GM21447 (cell line): Measurements from ENCODE around the gene DLG2.
A peak's percentile ranks its signal among the peaks of the same experiment; 100 is the strongest.
"Not testable (repeated sequence)": the region's sequence is repeated elsewhere in the genome, so short reads cannot be mapped to it uniquely, and the experiment has no call there.

ENCODE experiments used
- ATAC-seq: cut with Tn5 transposase; IDR thresholded peaks from one replicate; pipeline ENCODE4 v1.9.1; 2021; ENCODE audit not compliant: unreplicated experiment

The DLG2 gene

DNA sequence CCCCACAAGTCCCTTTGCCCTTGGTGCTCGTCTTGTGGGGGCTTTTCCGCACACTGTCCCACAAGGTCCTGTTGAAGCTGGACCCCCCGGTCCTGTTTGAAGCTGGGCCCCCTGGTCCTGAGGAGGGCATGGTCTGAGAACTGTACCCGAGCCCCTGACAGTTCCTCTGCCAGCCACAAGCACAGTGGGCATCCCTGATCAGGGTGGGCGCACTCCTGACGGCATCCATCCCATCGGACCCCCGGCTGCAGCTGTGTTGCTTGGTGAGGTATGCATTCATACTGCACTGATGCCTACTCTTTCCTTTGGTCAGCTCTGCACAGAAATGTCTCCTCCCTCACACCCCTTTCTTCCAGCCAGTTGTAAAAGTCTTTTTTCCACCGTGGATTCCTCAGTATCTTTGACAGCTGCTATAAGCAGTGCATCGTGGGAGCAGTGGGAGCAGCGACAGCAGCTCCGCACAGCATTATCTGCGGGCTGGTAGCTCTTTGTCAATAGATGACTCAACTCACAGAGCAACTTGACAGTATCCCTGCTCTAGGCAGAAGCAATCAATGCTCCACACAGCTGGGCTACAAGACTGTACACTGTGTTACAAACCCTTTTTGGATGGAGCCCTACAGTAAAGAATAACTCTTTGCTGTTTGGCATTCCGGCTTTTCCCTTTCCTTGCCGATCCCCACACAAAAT, 1310.1 kb downstream of the DLG2 start:
- no peak for ATAC-seq

DNA sequence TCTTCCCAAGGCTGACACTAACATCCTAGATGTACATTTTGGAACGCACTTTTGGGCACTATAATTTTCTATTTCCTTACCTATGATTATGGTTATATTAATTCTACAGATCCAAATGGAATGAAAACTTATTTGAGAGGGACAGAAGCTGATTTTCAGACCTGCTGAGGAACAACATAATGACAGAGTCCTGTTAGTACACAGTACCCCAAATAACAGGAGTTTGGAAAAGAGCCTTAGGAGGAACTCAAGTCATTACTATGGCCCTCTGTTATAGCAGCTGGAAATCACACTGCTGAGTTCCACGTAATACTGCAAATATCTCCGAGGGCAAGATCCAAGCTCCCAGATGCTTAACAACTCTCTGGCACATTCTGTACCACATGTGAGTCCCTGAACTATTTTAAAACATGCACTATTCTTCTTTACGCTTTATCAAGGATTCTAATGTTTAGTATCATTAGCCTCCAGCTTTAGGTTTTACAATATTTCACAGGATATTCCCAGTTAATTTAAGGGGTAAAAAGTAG, 1313.2 kb downstream of the DLG2 start:
- ATAC-seq = no peak

GRCh38 chr11:84310268-84310667, 1316.9 kb downstream of the DLG2 start:
- no peak for ATAC-seq

- ATAC-seq = not testable (repeated sequence)
Measured at GRCh38 chr11:84308491-84308890, 1318.7 kb downstream of the DLG2 start.

DNA sequence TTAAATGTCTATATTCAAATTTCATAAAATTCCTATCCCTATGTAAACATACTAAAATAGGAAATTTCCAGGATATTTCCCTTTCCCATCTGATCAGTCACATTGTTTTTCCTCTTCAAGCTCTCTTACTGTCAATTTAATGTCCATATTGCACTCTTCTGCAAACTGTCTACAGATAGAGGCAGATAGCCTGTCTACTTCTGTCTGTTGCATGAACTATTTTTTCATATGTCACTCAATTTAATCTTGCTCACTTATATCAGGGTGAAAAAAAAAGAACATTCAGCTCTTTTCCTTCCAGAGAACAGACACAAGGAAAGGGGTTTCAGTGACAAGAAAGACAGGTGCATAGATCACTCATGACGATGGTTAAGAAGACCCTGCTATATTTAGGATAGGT, 1327.1 kb downstream of the DLG2 start:
- no peak for ATAC-seq

DNA sequence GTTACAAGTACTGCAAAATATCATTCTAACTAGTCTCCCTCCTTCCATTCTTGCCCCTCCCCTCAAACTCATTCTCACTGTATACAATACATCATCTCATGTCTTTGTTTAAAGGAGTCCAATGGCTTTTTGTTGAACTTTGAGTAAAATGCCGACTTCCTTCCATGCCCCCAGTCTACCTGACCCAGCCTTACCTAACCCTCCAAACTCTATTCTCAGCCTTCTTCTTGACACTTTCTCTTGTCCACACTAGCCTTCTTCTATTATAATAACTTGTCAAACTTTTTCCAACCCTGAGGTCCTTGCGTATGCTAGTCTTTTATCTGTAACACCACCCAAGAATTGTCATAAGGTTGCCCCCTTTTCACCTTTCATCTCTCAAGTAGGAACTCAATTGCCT, 1329.6 kb downstream of the DLG2 start:
- ATAC-seq = no peak

GRCh38 chr11:84295815-84296214, 1331.3 kb downstream of the DLG2 start:
- no peak for ATAC-seq

DNA sequence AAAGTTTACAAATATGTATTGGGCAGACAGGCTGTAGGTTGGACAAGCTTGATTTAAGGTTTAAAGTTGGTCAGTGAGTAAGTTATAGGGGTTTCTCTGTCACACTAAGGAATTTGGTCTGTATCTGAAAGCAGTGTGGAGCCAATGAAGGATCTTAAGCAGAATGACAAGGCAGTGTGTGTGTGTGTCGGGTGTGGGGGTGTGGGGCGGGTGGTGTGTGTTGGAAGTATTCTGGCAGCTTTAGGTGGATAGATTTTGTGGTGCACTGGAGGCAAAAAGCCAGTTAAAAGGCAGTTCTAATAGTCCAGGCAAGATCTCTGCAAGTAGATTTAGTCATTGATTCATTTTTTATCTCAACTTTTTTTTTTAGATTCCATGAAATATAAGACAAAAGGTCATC, 1334.2 kb downstream of the DLG2 start:
- ATAC-seq = no peak

DNA sequence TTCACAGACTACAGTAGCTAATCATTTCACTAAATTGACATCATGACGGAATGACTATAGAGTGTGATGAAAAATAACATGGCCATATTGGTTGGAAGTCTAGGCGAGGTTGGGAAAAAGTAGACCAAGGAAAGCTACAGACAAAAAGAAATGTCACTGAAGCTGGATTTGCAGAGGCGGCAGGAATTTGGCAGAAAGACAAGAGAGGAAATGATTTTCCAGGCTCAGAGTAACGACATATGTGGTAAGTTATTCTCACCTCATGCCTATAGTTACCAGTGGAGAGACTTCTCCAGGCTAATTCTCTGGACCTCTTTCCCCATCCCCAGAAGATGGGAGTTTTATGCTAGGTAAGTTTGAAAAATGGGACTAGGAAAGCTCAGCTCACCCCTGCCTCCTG, 1335.1 kb downstream of the DLG2 start:
- ATAC-seq = no peak

DNA sequence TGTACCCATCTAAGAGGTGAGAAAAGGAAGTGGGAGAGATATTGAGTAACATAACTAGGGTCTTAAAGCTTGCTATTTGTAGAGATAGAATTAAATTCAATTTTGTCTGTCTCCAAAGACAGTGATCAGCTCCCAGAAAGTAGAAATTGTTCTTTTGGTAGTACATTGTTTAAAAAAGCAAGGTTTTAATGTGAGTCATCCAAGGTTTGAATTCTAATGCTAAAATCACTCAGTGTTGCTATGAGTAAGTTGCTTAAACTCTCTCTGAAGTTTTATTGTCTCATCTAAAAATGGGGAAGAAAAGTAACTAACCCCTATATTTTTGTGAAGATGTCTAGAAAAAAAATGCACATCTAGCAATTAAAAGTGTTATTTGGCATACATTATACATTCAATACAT, 1336.5 kb downstream of the DLG2 start:
- no peak for ATAC-seq

DNA sequence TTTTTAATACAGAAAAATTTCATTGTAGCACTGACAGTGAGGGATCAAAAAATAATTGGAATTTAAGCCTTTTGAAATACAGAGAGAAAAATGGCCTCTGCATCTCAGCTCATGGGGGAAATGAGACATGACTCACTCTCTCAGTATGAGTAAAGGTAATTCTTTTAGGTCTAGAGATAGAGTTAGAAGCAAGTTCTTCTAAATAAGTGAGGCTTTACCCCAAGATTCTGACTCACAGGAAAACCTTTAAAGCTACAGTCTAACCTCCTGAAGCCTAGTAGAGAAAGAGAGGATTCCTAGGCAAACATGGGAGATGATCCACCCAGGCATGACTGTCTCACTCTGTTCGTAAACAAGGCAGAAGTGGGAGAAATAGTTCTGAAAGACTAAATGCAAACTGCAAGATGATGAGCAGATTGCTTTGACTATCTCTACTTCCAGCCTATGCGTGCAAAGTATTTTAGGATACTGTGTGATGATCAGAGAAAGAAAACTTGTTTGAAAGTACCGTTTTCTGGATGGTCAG, 1337.7 kb downstream of the DLG2 start:
- ATAC-seq = peak; percentile 99

DNA sequence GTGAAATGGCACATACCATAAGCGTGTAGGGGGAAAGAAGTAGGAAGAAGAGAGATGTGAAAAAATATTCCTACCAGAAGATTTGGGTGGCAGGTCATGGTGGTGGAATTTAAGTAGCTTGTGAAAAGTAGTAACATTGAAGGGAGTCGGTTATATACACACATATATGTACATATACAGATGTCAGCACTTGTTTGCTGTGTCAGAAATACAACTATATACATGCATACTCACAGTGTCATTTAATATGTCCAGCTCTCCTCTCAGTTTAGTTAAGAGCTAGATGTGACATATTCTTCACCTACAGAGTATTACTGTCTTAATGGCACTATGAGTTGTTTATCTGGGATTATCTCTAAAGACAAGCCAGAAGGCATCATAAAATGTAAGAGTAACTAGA, 1353.6 kb downstream of the DLG2 start:
- no peak for ATAC-seq

DNA sequence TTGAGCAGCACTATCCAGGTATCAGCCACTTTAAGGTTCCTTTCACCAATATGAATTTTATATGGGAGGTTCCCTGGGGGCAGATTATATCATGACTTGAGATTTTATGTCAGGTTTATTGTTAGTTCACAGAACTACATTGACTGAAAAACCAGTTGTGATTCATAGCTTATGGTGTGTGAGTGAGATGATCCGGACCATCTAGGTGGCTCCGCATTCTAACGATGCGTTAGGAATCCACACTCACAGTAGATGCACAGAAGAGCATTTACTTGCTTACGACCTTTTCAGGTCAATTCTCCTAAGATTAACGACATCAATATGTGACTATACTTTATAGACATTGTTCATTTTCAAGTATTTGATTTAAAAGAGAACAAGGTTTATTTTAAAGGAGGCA, 1356.7 kb downstream of the DLG2 start:
- ATAC-seq = no peak

DNA sequence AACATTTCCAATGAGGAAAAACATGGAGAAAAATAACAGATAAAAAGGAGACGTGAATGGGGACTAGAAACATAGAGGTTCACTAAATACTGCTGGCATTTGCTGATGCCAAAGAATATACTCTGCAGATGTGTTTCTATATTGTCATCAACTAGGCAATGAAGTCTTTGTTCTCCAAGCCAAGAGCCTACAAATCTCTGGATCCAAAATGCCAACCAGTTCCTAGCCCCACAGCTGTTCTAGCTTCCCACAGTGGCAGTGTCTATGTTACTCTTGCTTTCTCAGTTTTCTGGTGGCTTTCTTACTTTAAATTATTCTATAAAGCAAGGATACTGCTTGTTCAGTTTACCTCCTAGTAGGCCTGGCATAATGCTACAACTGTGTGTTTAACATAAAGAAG, 1363.1 kb downstream of the DLG2 start:
- no peak for ATAC-seq

DNA sequence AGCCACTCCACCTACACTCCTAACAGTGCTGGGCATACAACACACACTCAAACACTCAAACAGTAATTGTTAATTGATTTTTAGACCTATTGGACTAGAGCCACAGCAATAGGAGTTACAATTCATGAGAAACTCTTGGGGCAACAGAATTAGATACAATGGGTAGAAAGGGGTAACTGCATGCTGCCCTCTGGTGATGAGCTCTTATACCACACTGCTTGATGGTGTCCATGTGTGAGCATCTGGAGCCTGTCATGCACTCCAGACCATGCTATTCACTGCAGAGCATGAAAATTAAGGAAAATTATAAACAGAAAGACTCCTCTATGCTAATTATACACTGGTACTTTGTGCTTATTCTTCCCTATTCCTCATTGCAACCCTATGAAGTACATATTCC, 1365.4 kb downstream of the DLG2 start:
- no peak for ATAC-seq

GRCh38 chr11:84260862-84261261, 1366.3 kb downstream of the DLG2 start:
- no peak for ATAC-seq

GRCh38 chr11:84256618-84257017, 1370.5 kb downstream of the DLG2 start:
- ATAC-seq = no peak

GRCh38 chr11:84255483-84255882, 1371.7 kb downstream of the DLG2 start:
- no peak for ATAC-seq

- ATAC-seq = no peak
Measured at GRCh38 chr11:84250834-84251613, 1376.1 kb downstream of the DLG2 start.

DNA sequence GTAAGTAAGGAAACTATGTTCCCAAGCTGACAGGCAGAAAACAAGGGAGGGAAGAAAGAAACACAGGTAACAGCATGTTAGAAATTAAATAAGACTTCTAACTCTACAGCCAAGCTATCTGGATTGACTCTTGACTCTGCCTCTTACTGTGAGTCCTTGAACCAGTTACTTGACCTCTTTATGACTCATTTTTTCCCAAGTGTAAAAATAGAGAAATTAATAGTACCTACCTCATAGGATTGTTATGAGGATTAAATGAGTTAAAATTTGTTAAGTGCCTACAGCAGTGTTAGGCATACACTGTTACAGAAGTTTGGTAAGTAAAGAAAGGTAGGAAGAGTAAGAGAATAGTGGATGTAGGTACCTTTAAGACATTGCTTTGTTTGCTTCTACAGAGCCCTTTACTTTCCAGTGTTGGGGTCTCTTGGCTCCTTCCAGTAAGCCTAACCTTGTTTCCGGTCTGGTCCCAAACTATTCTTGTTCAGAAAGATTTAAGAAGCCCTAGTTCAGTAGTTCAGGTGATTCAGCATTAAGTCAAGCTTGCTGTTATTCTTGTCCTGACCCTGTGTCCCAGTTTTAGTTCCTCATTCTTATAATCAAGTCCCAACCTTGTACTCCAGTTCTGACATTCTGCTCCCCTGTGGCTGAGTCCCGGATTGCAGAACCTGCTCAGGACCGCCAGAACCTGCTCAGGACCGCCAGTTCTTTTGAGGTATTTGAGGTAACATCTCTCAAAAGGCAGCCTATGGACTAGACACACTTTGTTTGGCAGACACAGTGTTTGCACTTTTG, 1377.6 kb downstream of the DLG2 start:
- ATAC-seq = peak; percentile 72

DNA sequence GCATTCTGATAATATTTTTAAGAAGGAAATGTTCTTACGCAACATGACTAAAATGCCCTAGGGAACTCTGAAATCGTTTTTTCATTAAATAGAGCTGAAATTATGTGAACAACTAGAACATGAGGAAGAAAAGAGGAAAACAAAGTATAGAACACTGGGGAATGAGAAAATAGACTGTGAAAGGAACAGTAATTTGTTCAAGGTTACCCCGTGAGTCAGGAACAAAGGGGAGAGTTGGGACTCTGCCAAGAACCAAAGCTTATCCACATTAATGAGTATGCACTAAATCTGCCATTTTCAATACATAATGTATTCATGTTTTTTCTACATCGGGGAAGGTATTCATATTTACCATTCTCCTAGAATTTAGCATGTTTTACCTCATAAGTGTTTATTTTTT, 1379.2 kb downstream of the DLG2 start:
- no peak for ATAC-seq
